ENCODE data around the gene EVI5. TPM values are rescaled to one million over a fixed set of nuclear protein-coding genes. Genes with fewer than 3 reads are reported as not detected.

EVI5 gene
- total and polyA plus RNA-seq, 10 of the 15 experiments (the other 5 are each of a cell fraction or from before 2014, with no cell fraction given): 0.27 to 6.8 (median 1.7) TPM

DNA sequence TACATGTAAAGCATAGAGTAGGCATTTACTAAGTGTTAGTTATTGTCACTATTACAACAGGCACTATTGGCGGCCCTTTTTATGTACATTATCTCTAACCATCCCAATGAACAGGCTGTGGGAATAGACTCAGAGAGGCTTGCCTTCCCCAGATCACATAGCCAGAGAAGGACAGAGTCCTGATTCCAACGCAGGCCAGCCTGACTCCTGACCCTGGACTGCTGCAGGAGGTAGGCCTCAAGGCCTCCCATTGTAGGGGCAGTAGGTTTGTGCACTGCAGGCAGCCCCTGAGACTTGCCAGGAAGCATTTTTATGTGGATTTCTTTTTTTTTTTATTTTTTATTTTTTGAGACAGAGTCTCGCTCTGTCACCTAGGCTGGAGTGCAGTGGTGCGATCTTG is 291.8 kb downstream of the EVI5 start:
- H3K9ac ChIP-seq (ENCODE audit: control insufficient read depth, insufficient read depth, low read length): no peak overlapping the region
- in situ Hi-C loops (cut with MboI): no loop called here
- no peak for FAIRE-seq
- CTCF ChIA-PET: interaction anchor here (0.5 kb wide), 1 partner anchor 302 kb away, joined by 3 read pairs; no protein-coding TSS in a partner anchor
- no peaks in the 10 kb centered on the region for H4K20me1 ChIP-seq (ENCODE audit: control insufficient read depth, insufficient read depth)
- no peaks in the 10 kb centered on the region for H3K9me3 ChIP-seq (replicated peaks; ENCODE audit: control insufficient read depth, insufficient read depth, low read length)
- no peaks in the 10 kb centered on the region for H3K27me3 ChIP-seq (replicated peaks in 1 of 2; ENCODE audit: control insufficient read depth in 2 of 2, insufficient read depth in 2 of 2, low read length in 1 of 2)
- no peak overlapping the region for H2AFZ ChIP-seq (ENCODE audit: control insufficient read depth, low read depth, low read length)
- H3K79me2 ChIP-seq (ENCODE audit: control insufficient read depth, insufficient read depth, low read length): no peaks in the 10 kb centered on the region
- no peaks in the 10 kb centered on the region for H3K4me1 ChIP-seq (ENCODE audit: control insufficient read depth, insufficient read depth, low read length)
- DNase-seq (ENCODE audit: low read depth, low spot score): no peak
- no peak overlapping the region for H3K4me3 ChIP-seq
- POLR2A ChIA-PET: no interaction called here
- no peak overlapping the region for H3K4me2 ChIP-seq (ENCODE audit: control insufficient read depth, insufficient read depth)
- H3K36me3 ChIP-seq (ENCODE audit: control insufficient read depth in 2 of 2, insufficient read depth in 2 of 2, low read length in 1 of 2): no peaks in the 10 kb centered on the region
- no TSS peak for BruUV-seq (replicated peaks)
- WGBS (ENCODE audit: insufficient coverage, insufficient replicate concordance, low lambda C conversion rate, missing lambda C conversion rate): 83% methylated on average over 4 of the region's 4 CpGs
- no peak for ATAC-seq
- intact Hi-C loops (cut with micrococcal nuclease; ENCODE audit: unreplicated experiment): no loop called here
- no peak overlapping the region for H3K27ac ChIP-seq (ENCODE audit: control insufficient read depth, insufficient read depth)
- SMC1A ChIA-PET (ENCODE audit: uncharacterized antibody, unreplicated experiment): interaction anchor here (1.1 to 3.3 kb wide), 4 partner anchors 11 to 94 kb away, joined by 4 to 14 read pairs (median 8); no protein-coding TSS in a partner anchor
- RAD21 ChIA-PET (ENCODE audit: unreplicated experiment): interaction anchor here (0.7 kb wide), 1 partner anchor 17 kb away, joined by 3 read pairs; no protein-coding TSS in a partner anchor
- TF ChIP-seq ZNF274 (IDR thresholded peaks at IDR 0.05; ENCODE audit: insufficient read depth, insufficient read length) (no peak), SMC3 (IDR thresholded peaks at IDR 0.05; ENCODE audit: borderline replicate concordance, low read length) (no peak), HDGF (IDR thresholded peaks at IDR 0.05) (no peak), PML (IDR thresholded peaks at IDR 0.05; ENCODE audit: low read length) (no peak), BMI1 (IDR thresholded peaks at IDR 0.05; ENCODE audit: borderline replicate concordance) (no peak), SUZ12 (IDR thresholded peaks at IDR 0.05; ENCODE audit: unreplicated experiment) (no peak), HDAC2 (IDR thresholded peaks at IDR 0.05) (no peak), SP1 (IDR thresholded peaks at IDR 0.05; ENCODE audit: low read depth, low read length) (no peak), GATAD2B (conservative IDR thresholded peaks at IDR 0.05; ENCODE audit: low read depth) (no peak), KDM1A (IDR thresholded peaks at IDR 0.05; ENCODE audit: borderline replicate concordance) (no peak)
- TF ChIP-seq, protein P1, sequence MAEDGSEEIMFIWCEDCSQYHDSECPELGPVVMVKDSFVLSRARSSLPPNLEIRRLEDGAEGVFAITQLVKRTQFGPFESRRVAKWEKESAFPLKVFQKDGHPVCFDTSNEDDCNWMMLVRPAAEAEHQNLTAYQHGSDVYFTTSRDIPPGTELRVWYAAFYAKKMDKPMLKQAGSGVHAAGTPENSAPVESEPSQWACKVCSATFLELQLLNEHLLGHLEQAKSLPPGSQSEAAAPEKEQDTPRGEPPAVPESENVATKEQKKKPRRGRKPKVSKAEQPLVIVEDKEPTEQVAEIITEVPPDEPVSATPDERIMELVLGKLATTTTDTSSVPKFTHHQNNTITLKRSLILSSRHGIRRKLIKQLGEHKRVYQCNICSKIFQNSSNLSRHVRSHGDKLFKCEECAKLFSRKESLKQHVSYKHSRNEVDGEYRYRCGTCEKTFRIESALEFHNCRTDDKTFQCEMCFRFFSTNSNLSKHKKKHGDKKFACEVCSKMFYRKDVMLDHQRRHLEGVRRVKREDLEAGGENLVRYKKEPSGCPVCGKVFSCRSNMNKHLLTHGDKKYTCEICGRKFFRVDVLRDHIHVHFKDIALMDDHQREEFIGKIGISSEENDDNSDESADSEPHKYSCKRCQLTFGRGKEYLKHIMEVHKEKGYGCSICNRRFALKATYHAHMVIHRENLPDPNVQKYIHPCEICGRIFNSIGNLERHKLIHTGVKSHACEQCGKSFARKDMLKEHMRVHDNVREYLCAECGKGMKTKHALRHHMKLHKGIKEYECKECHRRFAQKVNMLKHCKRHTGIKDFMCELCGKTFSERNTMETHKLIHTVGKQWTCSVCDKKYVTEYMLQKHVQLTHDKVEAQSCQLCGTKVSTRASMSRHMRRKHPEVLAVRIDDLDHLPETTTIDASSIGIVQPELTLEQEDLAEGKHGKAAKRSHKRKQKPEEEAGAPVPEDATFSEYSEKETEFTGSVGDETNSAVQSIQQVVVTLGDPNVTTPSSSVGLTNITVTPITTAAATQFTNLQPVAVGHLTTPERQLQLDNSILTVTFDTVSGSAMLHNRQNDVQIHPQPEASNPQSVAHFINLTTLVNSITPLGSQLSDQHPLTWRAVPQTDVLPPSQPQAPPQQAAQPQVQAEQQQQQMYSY (CRISPR knock-in tag; IDR thresholded peaks at IDR 0.05): no peak
- TF ChIP-seq, protein P2, sequence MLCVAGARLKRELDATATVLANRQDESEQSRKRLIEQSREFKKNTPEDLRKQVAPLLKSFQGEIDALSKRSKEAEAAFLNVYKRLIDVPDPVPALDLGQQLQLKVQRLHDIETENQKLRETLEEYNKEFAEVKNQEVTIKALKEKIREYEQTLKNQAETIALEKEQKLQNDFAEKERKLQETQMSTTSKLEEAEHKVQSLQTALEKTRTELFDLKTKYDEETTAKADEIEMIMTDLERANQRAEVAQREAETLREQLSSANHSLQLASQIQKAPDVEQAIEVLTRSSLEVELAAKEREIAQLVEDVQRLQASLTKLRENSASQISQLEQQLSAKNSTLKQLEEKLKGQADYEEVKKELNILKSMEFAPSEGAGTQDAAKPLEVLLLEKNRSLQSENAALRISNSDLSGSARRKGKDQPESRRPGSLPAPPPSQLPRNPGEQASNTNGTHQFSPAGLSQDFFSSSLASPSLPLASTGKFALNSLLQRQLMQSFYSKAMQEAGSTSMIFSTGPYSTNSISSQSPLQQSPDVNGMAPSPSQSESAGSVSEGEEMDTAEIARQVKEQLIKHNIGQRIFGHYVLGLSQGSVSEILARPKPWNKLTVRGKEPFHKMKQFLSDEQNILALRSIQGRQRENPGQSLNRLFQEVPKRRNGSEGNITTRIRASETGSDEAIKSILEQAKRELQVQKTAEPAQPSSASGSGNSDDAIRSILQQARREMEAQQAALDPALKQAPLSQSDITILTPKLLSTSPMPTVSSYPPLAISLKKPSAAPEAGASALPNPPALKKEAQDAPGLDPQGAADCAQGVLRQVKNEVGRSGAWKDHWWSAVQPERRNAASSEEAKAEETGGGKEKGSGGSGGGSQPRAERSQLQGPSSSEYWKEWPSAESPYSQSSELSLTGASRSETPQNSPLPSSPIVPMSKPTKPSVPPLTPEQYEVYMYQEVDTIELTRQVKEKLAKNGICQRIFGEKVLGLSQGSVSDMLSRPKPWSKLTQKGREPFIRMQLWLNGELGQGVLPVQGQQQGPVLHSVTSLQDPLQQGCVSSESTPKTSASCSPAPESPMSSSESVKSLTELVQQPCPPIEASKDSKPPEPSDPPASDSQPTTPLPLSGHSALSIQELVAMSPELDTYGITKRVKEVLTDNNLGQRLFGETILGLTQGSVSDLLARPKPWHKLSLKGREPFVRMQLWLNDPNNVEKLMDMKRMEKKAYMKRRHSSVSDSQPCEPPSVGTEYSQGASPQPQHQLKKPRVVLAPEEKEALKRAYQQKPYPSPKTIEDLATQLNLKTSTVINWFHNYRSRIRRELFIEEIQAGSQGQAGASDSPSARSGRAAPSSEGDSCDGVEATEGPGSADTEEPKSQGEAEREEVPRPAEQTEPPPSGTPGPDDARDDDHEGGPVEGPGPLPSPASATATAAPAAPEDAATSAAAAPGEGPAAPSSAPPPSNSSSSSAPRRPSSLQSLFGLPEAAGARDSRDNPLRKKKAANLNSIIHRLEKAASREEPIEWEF (IDR thresholded peaks at IDR 0.05; ENCODE audit: insufficient replicate concordance, low read depth, low read length): no peak
- TF ChIP-seq, protein P3, sequence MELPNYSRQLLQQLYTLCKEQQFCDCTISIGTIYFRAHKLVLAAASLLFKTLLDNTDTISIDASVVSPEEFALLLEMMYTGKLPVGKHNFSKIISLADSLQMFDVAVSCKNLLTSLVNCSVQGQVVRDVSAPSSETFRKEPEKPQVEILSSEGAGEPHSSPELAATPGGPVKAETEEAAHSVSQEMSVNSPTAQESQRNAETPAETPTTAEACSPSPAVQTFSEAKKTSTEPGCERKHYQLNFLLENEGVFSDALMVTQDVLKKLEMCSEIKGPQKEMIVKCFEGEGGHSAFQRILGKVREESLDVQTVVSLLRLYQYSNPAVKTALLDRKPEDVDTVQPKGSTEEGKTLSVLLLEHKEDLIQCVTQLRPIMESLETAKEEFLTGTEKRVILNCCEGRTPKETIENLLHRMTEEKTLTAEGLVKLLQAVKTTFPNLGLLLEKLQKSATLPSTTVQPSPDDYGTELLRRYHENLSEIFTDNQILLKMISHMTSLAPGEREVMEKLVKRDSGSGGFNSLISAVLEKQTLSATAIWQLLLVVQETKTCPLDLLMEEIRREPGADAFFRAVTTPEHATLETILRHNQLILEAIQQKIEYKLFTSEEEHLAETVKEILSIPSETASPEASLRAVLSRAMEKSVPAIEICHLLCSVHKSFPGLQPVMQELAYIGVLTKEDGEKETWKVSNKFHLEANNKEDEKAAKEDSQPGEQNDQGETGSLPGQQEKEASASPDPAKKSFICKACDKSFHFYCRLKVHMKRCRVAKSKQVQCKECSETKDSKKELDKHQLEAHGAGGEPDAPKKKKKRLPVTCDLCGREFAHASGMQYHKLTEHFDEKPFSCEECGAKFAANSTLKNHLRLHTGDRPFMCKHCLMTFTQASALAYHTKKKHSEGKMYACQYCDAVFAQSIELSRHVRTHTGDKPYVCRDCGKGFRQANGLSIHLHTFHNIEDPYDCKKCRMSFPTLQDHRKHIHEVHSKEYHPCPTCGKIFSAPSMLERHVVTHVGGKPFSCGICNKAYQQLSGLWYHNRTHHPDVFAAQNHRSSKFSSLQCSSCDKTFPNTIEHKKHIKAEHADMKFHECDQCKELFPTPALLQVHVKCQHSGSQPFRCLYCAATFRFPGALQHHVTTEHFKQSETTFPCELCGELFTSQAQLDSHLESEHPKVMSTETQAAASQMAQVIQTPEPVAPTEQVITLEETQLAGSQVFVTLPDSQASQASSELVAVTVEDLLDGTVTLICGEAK (IDR thresholded peaks at IDR 0.05; ENCODE audit: borderline replicate concordance): no peak
